ENCODE data around the gene FSTL4.

GRCh38 chr5:133449181-133449580 is 163.2 kb downstream of the FSTL4 start:
- TF ChIP-seq CTCF (IDR thresholded peaks at IDR 0.05) (no peak), POLR2A (IDR thresholded peaks at IDR 0.05) (no peak)

Measured in lower leg skin (tissue), 3 donors.